Gastroesophageal sphincter (tissue), 3 donors: ENCODE data around the gene SLC44A1.

Source experiments
- EP300 ChIP-seq: sonication (generic); formaldehyde crosslinking; IDR thresholded peaks from one replicate; pipeline ENCODE4 v1.6.1; 2017; ENCODE audit warnings: antibody characterized with exemption, mild to moderate bottlenecking
- POLR2AphosphoS5 ChIP-seq: sonication (generic); formaldehyde crosslinking; IDR thresholded peaks from one replicate; pipeline ENCODE4 v1.6.1; 2017; ENCODE audit warnings: antibody characterized with exemption
- TF ChIP-seq, protein P1 (sequence below), 4 experiments: fragments of 200-600 bp in 2 of 4; fragments of 450-650 bp in 2 of 4; sonication (generic) in 1 of 4; IDR thresholded peaks; one replicate each; pipeline ENCODE4 v1.5.1; 2017 to 2019; ENCODE audit warnings: antibody characterized with exemption in 4 of 4, mild to moderate bottlenecking in 2 of 4, moderate library complexity in 2 of 4

DNA sequence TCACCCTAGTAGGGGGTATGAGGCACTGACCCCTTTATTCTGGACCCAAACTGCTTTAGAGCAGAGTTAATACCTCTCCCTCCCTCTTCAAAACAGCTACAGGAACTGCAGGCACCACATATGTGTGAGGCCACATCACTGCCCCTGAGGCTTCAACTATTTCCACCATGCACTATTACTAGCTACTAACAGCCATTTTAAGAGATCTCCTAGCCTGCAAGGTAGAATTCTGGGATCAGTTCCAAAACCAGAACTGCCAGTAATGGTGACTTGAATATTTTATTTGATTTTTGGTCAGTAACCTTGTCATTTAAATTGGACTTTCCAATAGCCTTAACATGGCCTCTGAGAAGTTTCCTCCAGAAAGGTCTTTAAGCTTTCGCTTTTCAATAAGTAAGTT, 148.1 kb downstream of the SLC44A1 start:
- TF ChIP-seq, protein P1, sequence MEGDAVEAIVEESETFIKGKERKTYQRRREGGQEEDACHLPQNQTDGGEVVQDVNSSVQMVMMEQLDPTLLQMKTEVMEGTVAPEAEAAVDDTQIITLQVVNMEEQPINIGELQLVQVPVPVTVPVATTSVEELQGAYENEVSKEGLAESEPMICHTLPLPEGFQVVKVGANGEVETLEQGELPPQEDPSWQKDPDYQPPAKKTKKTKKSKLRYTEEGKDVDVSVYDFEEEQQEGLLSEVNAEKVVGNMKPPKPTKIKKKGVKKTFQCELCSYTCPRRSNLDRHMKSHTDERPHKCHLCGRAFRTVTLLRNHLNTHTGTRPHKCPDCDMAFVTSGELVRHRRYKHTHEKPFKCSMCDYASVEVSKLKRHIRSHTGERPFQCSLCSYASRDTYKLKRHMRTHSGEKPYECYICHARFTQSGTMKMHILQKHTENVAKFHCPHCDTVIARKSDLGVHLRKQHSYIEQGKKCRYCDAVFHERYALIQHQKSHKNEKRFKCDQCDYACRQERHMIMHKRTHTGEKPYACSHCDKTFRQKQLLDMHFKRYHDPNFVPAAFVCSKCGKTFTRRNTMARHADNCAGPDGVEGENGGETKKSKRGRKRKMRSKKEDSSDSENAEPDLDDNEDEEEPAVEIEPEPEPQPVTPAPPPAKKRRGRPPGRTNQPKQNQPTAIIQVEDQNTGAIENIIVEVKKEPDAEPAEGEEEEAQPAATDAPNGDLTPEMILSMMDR (IDR thresholded peaks at IDR 0.05): no peak
- TF ChIP-seq EP300 (no peak), POLR2AphosphoS5 (no peak)
